ENCODE measurements around the gene LRRC61. TPM values are rescaled to one million over a fixed set of nuclear protein-coding genes. Genes with fewer than 3 reads are reported as not detected.
"Not testable (repeated sequence)": the region's sequence is repeated elsewhere in the genome, so short reads cannot be mapped to it uniquely, and the experiment has no call there.

The LRRC61 gene
- total and polyA plus RNA-seq, 2 experiments from 2014 or later: 34.7 to 75.2 TPM

DNA sequence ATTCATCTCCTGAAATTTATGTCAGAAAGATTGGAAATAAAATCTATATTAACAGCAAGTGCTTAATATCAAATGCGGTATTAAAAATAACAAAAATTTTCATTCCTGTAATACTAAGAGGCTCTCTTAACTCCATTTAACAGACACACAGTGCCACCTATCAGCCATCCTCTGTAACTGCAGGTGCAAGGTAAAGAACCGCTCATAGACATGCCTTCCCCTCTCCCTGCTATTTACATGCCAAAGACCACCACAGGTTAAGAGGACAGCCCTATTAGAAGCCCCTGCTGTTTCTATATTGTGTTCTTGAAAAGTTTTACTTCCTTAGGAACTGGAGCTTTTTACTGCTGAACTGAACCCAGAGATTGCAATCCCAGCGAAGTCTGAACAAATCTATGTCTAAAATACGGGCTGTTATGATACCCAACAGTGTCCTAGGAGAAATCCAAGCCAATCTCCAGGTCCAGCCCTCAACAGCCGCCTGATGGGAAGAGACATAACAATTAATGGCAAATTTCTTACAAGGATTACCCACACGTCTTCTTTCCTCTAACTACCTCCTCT is 46.9 kb upstream of the LRRC61 start:
- not testable (repeated sequence) for H3K9me2 ChIP-seq (ENCODE audit: insufficient read depth); H2AFZ ChIP-seq; H3K27ac ChIP-seq (ENCODE audit: low read depth); H4K20me1 ChIP-seq (replicated peaks; ENCODE audit: insufficient read depth); H3K79me2 ChIP-seq (replicated peaks; ENCODE audit: insufficient read depth); H3K27me3 ChIP-seq (ENCODE audit: insufficient read depth); H3K36me3 ChIP-seq (ENCODE audit: insufficient read depth); H3K36me3 Mint-ChIP-seq (ENCODE audit: low read depth); H3K27ac Mint-ChIP-seq; H3K4me3 ChIP-seq; H3K9me3 Mint-ChIP-seq; H3F3A ChIP-seq (replicated peaks; ENCODE audit: low read depth)
- H3K4me3 Mint-ChIP-seq: peak overlapping the region; percentile 39
- H3K27me3 Mint-ChIP-seq (ENCODE audit: insufficient read depth, low read depth, poor library complexity): peaks cover 14% of the 10 kb centered on the region
- ATAC-seq (peak; percentile 89), DNase-seq (ENCODE audit: low spot score) (peak; percentile 66)
- H3K4me1 Mint-ChIP-seq: peaks cover 32% of the 10 kb centered on the region; the same call in 2 of the 3 replicates
- peak overlapping the region; percentile 42; the same call in 1 of the 2 replicates for H3K4me2 ChIP-seq
- peaks cover 17% of the 10 kb centered on the region for H3K4me1 ChIP-seq (ENCODE audit: insufficient read depth)
- TF ChIP-seq, protein P1, sequence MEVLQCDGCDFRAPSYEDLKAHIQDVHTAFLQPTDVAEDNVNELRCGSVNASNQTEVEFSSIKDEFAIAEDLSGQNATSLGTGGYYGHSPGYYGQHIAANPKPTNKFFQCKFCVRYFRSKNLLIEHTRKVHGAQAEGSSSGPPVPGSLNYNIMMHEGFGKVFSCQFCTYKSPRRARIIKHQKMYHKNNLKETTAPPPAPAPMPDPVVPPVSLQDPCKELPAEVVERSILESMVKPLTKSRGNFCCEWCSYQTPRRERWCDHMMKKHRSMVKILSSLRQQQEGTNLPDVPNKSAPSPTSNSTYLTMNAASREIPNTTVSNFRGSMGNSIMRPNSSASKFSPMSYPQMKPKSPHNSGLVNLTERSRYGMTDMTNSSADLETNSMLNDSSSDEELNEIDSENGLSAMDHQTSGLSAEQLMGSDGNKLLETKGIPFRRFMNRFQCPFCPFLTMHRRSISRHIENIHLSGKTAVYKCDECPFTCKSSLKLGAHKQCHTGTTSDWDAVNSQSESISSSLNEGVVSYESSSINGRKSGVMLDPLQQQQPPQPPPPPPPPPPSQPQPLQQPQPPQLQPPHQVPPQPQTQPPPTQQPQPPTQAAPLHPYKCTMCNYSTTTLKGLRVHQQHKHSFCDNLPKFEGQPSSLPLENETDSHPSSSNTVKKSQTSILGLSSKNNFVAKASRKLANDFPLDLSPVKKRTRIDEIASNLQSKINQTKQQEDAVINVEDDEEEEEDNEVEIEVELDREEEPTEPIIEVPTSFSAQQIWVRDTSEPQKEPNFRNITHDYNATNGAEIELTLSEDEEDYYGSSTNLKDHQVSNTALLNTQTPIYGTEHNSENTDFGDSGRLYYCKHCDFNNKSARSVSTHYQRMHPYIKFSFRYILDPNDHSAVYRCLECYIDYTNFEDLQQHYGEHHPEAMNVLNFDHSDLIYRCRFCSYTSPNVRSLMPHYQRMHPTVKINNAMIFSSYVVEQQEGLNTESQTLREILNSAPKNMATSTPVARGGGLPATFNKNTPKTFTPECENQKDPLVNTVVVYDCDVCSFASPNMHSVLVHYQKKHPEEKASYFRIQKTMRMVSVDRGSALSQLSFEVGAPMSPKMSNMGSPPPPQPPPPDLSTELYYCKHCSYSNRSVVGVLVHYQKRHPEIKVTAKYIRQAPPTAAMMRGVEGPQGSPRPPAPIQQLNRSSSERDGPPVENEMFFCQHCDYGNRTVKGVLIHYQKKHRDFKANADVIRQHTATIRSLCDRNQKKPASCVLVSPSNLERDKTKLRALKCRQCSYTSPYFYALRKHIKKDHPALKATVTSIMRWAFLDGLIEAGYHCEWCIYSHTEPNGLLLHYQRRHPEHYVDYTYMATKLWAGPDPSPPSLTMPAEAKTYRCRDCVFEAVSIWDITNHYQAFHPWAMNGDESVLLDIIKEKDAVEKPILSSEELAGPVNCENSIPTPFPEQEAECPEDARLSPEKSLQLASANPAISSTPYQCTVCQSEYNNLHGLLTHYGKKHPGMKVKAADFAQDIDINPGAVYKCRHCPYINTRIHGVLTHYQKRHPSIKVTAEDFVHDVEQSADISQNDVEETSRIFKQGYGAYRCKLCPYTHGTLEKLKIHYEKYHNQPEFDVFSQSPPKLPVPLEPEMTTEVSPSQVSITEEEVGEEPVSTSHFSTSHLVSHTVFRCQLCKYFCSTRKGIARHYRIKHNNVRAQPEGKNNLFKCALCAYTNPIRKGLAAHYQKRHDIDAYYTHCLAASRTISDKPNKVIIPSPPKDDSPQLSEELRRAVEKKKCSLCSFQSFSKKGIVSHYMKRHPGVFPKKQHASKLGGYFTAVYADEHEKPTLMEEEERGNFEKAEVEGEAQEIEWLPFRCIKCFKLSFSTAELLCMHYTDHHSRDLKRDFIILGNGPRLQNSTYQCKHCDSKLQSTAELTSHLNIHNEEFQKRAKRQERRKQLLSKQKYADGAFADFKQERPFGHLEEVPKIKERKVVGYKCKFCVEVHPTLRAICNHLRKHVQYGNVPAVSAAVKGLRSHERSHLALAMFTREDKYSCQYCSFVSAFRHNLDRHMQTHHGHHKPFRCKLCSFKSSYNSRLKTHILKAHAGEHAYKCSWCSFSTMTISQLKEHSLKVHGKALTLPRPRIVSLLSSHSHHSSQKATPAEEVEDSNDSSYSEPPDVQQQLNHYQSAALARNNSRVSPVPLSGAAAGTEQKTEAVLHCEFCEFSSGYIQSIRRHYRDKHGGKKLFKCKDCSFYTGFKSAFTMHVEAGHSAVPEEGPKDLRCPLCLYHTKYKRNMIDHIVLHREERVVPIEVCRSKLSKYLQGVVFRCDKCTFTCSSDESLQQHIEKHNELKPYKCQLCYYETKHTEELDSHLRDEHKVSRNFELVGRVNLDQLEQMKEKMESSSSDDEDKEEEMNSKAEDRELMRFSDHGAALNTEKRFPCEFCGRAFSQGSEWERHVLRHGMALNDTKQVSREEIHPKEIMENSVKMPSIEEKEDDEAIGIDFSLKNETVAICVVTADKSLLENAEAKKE (CRISPR knock-in tag; IDR thresholded peaks at IDR 0.05): 0 out of 2 replicates have a peak, but pooled peaks have one; percentile 19
- TF ChIP-seq, protein P2, sequence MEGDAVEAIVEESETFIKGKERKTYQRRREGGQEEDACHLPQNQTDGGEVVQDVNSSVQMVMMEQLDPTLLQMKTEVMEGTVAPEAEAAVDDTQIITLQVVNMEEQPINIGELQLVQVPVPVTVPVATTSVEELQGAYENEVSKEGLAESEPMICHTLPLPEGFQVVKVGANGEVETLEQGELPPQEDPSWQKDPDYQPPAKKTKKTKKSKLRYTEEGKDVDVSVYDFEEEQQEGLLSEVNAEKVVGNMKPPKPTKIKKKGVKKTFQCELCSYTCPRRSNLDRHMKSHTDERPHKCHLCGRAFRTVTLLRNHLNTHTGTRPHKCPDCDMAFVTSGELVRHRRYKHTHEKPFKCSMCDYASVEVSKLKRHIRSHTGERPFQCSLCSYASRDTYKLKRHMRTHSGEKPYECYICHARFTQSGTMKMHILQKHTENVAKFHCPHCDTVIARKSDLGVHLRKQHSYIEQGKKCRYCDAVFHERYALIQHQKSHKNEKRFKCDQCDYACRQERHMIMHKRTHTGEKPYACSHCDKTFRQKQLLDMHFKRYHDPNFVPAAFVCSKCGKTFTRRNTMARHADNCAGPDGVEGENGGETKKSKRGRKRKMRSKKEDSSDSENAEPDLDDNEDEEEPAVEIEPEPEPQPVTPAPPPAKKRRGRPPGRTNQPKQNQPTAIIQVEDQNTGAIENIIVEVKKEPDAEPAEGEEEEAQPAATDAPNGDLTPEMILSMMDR (conservative IDR thresholded peaks at IDR 0.05; ENCODE audit: low read depth in 2 of 2): peak; percentile 67 to 91

DNA sequence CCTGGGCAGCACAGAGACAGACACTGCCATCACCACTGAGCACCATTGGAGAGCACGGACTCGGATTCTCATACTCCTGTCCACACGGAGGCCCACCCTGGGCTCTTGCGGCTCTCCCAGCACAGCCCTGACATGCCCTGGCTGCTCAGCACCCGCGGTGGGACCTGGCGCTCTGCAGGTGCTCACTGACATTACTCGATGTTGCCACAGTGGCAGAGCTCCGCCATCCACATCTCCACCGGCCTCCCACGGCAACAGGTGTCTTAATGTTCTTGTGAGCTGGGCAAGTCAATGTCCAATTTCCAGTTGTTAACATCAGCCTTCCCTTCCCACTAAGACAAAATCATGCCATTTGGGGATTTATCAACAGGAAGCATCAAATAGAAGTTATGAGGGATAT is 44.8 kb upstream of the LRRC61 start:
- ATAC-seq; H3K9me2 ChIP-seq (ENCODE audit: insufficient read depth); H3K27ac ChIP-seq (ENCODE audit: low read depth); H3K4me3 ChIP-seq; H3K9me3 Mint-ChIP-seq; DNase-seq (ENCODE audit: low spot score); H3K79me2 ChIP-seq (replicated peaks; ENCODE audit: insufficient read depth); H3K27me3 ChIP-seq (ENCODE audit: insufficient read depth); H3K27ac Mint-ChIP-seq; H3K4me3 Mint-ChIP-seq; H3F3A ChIP-seq (replicated peaks; ENCODE audit: low read depth); H4K20me1 ChIP-seq (replicated peaks; ENCODE audit: insufficient read depth); H2AFZ ChIP-seq; H3K4me2 ChIP-seq; H3K36me3 Mint-ChIP-seq (ENCODE audit: low read depth); H3K36me3 ChIP-seq (ENCODE audit: insufficient read depth): not testable (repeated sequence)
- peaks cover 32% of the 10 kb centered on the region; the same call in 2 of the 3 replicates for H3K4me1 Mint-ChIP-seq
- peaks cover 14% of the 10 kb centered on the region for H3K27me3 Mint-ChIP-seq (ENCODE audit: insufficient read depth, low read depth, poor library complexity)
- H3K4me1 ChIP-seq (ENCODE audit: insufficient read depth): peaks cover 17% of the 10 kb centered on the region

DNA sequence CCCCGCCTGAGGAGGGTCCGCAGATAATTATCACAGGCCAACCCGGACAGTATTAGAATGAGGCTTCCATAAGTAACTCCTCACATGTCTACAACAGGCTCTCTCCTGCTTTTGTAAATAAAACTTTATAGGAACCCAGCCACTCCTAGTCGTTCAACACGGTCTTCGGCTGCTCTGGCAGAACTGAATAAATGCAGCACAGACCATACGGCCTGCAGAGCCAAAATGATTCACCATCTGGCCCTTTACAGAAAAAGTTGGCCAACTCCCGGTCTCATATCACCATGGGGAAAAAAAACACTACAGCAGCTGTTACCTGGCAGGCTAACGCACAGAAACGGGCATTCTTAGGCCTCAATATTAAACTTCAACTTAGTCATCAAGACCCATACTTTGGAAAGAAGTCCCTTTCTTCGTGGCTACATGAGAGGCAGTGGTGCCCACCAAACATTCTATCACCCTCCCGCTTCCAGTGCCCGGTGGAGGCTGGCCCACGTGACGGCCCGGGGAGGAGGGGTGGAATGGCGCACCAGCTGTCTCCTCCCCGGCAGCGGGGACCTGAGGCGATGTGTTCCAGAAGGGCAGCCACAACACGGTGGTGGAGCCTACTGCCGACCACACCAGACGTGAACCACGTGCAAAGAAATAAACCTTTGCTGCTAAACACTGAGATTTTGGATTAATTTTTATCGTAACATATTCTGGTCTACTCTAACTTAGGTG is 41.3 kb upstream of the LRRC61 start:
- not testable (repeated sequence) for H3K36me3 ChIP-seq (ENCODE audit: insufficient read depth); H3K9me2 ChIP-seq (ENCODE audit: insufficient read depth); H3K4me3 Mint-ChIP-seq; H3K4me2 ChIP-seq; H3F3A ChIP-seq (replicated peaks; ENCODE audit: low read depth); H3K9me3 Mint-ChIP-seq; H3K27ac ChIP-seq (ENCODE audit: low read depth); H4K20me1 ChIP-seq (replicated peaks; ENCODE audit: insufficient read depth); DNase-seq (ENCODE audit: low spot score); H3K27ac Mint-ChIP-seq; H2AFZ ChIP-seq; H3K27me3 ChIP-seq (ENCODE audit: insufficient read depth); ATAC-seq; H3K79me2 ChIP-seq (replicated peaks; ENCODE audit: insufficient read depth); H3K36me3 Mint-ChIP-seq (ENCODE audit: low read depth); H3K4me3 ChIP-seq
- peaks cover 12% of the 10 kb centered on the region for H3K4me1 ChIP-seq (ENCODE audit: insufficient read depth)
- Mint-ChIP-seq H3K4me1 (peaks cover 27% of the 10 kb centered on the region; the same call in 2 of the 3 replicates), H3K27me3 (ENCODE audit: insufficient read depth, low read depth, poor library complexity) (peaks cover 14% of the 10 kb centered on the region)
